Uterus (tissue), 4 donors: ENCODE data around the gene RPS6KA2. TPM values are rescaled to one million over a fixed set of nuclear protein-coding genes. Genes with fewer than 3 reads are reported as not detected.

Source experiments
- DNase-seq, 2 donors: peaks; one replicate each; pipeline ENCODE4 v3.0.0-alpha.2; 2019 to 2020
- H3K27ac ChIP-seq, 2 donors: fragments of 200-600 bp; sonication (generic); 1 replicate in 1 of 2; 2 replicates in 1 of 2; pipeline ENCODE4 v1.5.1; 2016 to 2018
- H3K27me3 ChIP-seq, 2 donors: fragments of 200-600 bp; sonication (generic); one replicate each; pipeline ENCODE4 v1.5.1; 2018 to 2019; ENCODE audit warnings: control low read depth in 1 of 2
- H3K36me3 ChIP-seq, 2 donors: fragments of 200-600 bp; sonication (generic); one replicate each; pipeline ENCODE4 v1.5.1; 2019; ENCODE audit warnings: control low read depth in 1 of 2
- H3K4me1 ChIP-seq, 2 donors: fragments of 200-600 bp; sonication (generic); one replicate each; pipeline ENCODE4 v1.5.1; 2018 to 2019; ENCODE audit warnings: control low read depth in 1 of 2
- H3K4me3 ChIP-seq, 2 donors: fragments of 200-600 bp; sonication (generic); 1 replicate in 1 of 2; 2 replicates in 1 of 2; pipeline ENCODE4 v1.5.1; 2018 to 2019; ENCODE audit warnings: mild to moderate bottlenecking in 1 of 2
- H3K9me3 ChIP-seq, 2 donors: fragments of 200-600 bp; sonication (generic); one replicate each; pipeline ENCODE4 v1.5.1; 2019; ENCODE audit warnings: control low read depth in 1 of 2
- CTCF ChIP-seq, 4 experiments: fragments of 200-600 bp in 2 of 4; fragments of 450-650 bp in 2 of 4; sonication (generic) in 2 of 4; IDR thresholded peaks; one replicate each; pipeline ENCODE4 v1.5.1; 2016 to 2019; ENCODE audit warnings: antibody characterized with exemption in 4 of 4, mild to moderate bottlenecking in 2 of 4, moderate library complexity in 1 of 4
- POLR2A ChIP-seq, 2 donors: fragments of 450-650 bp; IDR thresholded peaks; one replicate each; pipeline ENCODE4 v1.6.1; 2016; ENCODE audit warnings: antibody characterized with exemption in 2 of 2, mild to moderate bottlenecking in 1 of 2, moderate library complexity in 1 of 2
- intact Hi-C: fragments of 100-400 bp; cut with DNase I; formaldehyde crosslinking; loops from one replicate; pipeline ENCODE4 v1.15.1; 2023; ENCODE audit warnings: low total_unique reads
- total RNA-seq, 4 donors: library from RNA; depleted of rRNA in 3 of 4; stranded (reverse); fragments of >200 nt in 3 of 4; gene quantifications; one replicate each; pipeline versions ENCODE4 v1.1.0 to v1.2.4, GENCODE V29; 2014 to 2023
- donor health status: DM: yes; HTN: yes; CAD: no.

Gene RPS6KA2
- total RNA-seq, 4 donors from 2014 or later: 34.0 to 78.4 (median 55.8) TPM

- Histone ChIP-seq H3K27me3 (no peaks in the 10 kb centered on the region), H3K9me3 (peaks cover 0 to 5% of the 10 kb centered on the region in 2 donors), H3K36me3 (no peaks in the 10 kb centered on the region), H3K27ac (peak overlapping the region in 1 of 2 donors; percentile 85), H3K4me1 (peaks cover 0 to 7% of the 10 kb centered on the region in 2 donors), H3K4me3 (no peak overlapping the region)
- intact Hi-C loops: no loop called here
- TF ChIP-seq CTCF (IDR thresholded peaks at IDR 0.05) (no peak), POLR2A (IDR thresholded peaks at IDR 0.05) (no peak)
- no peak for DNase-seq
These were observed 53.4 kb downstream of the RPS6KA2 start for GRCh38 chr6:166573511-166574216.

GRCh38 chr6:166572370-166573261, 54.4 kb downstream of the RPS6KA2 start:
- no peak overlapping the region for H3K4me3 ChIP-seq
- peaks cover 0 to 5% of the 10 kb centered on the region in 2 donors for H3K9me3 ChIP-seq
- H3K27ac ChIP-seq: no peak overlapping the region
- H3K27me3 ChIP-seq: no peaks in the 10 kb centered on the region
- no peak for DNase-seq
- peaks cover 0 to 7% of the 10 kb centered on the region in 2 donors for H3K4me1 ChIP-seq
- no peaks in the 10 kb centered on the region for H3K36me3 ChIP-seq
- TF ChIP-seq CTCF (IDR thresholded peaks at IDR 0.05) (no peak), POLR2A (IDR thresholded peaks at IDR 0.05) (no peak)
- intact Hi-C loops: no loop called here

- DNase-seq: no peak
- H3K4me3 ChIP-seq: no peak overlapping the region
- TF ChIP-seq POLR2A (IDR thresholded peaks at IDR 0.05): no peak
- no peak for TF ChIP-seq CTCF (IDR thresholded peaks at IDR 0.05)
- H3K36me3 ChIP-seq: no peaks in the 10 kb centered on the region
- H3K4me1 ChIP-seq: peaks cover 0 to 14% of the 10 kb centered on the region in 2 donors
- intact Hi-C loops: no loop called here
- H3K9me3 ChIP-seq: no peaks in the 10 kb centered on the region
- no peaks in the 10 kb centered on the region for H3K27me3 ChIP-seq
- H3K27ac ChIP-seq: no peak overlapping the region
These were observed 55.9 kb downstream of the RPS6KA2 start for GRCh38 chr6:166570929-166571713.

GRCh38 chr6:166569206-166569605, 57.8 kb downstream of the RPS6KA2 start:
- Histone ChIP-seq H3K4me1 (peaks cover 0 to 9% of the 10 kb centered on the region in 2 donors), H3K4me3 (no peak overlapping the region), H3K27ac (no peak overlapping the region), H3K36me3 (no peaks in the 10 kb centered on the region), H3K9me3 (no peaks in the 10 kb centered on the region), H3K27me3 (no peaks in the 10 kb centered on the region)
- DNase-seq: no peak
- TF ChIP-seq POLR2A (IDR thresholded peaks at IDR 0.05): no peak
- TF ChIP-seq CTCF (IDR thresholded peaks at IDR 0.05): no peak
- intact Hi-C loops: no loop called here
